T-helper 17 cell (primary cell): ENCODE measurements around the gene MEIS1. TPM values are rescaled to one million over a fixed set of nuclear protein-coding genes. Genes with fewer than 3 reads are reported as not detected.
"Not testable (repeated sequence)": the region's sequence is repeated elsewhere in the genome, so short reads cannot be mapped to it uniquely, and the experiment has no call there.

ENCODE experiments used
- ATAC-seq: fragments of 150-1000 bp; cut with Tn5 transposase; 2 replicates; pipeline ENCODE4 v1.10.0; 2021; ENCODE audit warnings: mild to moderate bottlenecking, moderate library complexity
- DNase-seq, 3 donors: peaks; one replicate each; pipeline versions ENCODE4 v3.0.0 to v3.0.0-alpha.2; 2020 to 2021
- H3K9me3 ChIP-seq: one replicate; pipeline ENCODE4 v1.7.0; 2013; ENCODE audit warnings: low read length, mild to moderate bottlenecking; ENCODE audit not compliant: control insufficient read depth, poor library complexity, severe bottlenecking
- H3K27ac Mint-ChIP-seq: one replicate; pipeline ENCODE4 v1.8.0; 2022; ENCODE audit warnings: mild to moderate bottlenecking, moderate library complexity, mixed read lengths
- H3K27me3 Mint-ChIP-seq: one replicate; pipeline ENCODE4 v1.8.0; 2022; ENCODE audit warnings: mixed read lengths
- H3K36me3 Mint-ChIP-seq: one replicate; pipeline ENCODE4 v1.8.0; 2022; ENCODE audit warnings: low read depth, mixed read lengths
- H3K4me1 Mint-ChIP-seq: one replicate; pipeline ENCODE4 v1.8.0; 2022; ENCODE audit warnings: mild to moderate bottlenecking, mixed read lengths
- H3K4me3 Mint-ChIP-seq: one replicate; pipeline ENCODE4 v1.8.0; 2022; ENCODE audit warnings: mild to moderate bottlenecking, moderate library complexity, mixed read lengths
- total RNA-seq, 4 donors: library from RNA in 2 of 4; stranded (reverse) in 2 of 4; gene quantifications; one replicate each; pipeline ENCODE4 v1.2.3 and lab custom pipeline; 2022 to 2026

Gene MEIS1
- total RNA-seq: 10 to 100 TPM in 1 of 2 donors, under 1 TPM in 1; 0.80 to 13.4 TPM
- 0 reads per million in 2 donors for total RNA-seq (lab: John Stamatoyannopoulos, UW)

GRCh38 chr2:66434679-66435548 is at the start of gene MEIS1:
TSS of gene MEIS1 (plus strand) at chr2:66435125. CDS start at chr2:66435857, 732 bp downstream.
- H3K36me3 Mint-ChIP-seq: peaks cover 5% of the 10 kb centered on the region
- H3K27me3 Mint-ChIP-seq: peaks cover 75% of the 10 kb centered on the region
- no peak for DNase-seq

GRCh38 chr2:66387016-66387753 is 47.7 kb upstream of the MEIS1 start:
- DNase-seq: no peak
- no peaks in the 10 kb centered on the region for H3K4me1 Mint-ChIP-seq
- H3K4me3 Mint-ChIP-seq: no peak overlapping the region
- no peak overlapping the region for H3K27ac Mint-ChIP-seq
- H3K9me3 ChIP-seq: no peaks in the 10 kb centered on the region
- no peak for ATAC-seq
- no peaks in the 10 kb centered on the region for H3K27me3 Mint-ChIP-seq
- H3K36me3 Mint-ChIP-seq: no peaks in the 10 kb centered on the region

More at GRCh38 chr2:66434679-66435548, at the start of gene MEIS1:
- no peak within 1 kb of the TSS for H3K27ac Mint-ChIP-seq
- no peaks in the 10 kb centered on the region for H3K9me3 ChIP-seq
- peak; percentile 25 for ATAC-seq
- peak within 1 kb of the TSS; percentile 85 for H3K4me3 Mint-ChIP-seq
- H3K4me1 Mint-ChIP-seq: peaks cover 18% of the 10 kb centered on the region

- no peaks in the 10 kb centered on the region for H3K9me3 ChIP-seq
- H3K4me3 Mint-ChIP-seq: no peak overlapping the region
- DNase-seq (no peak), ATAC-seq (no peak)
- H3K4me1 Mint-ChIP-seq: no peaks in the 10 kb centered on the region
- no peaks in the 10 kb centered on the region for H3K27me3 Mint-ChIP-seq
- H3K27ac Mint-ChIP-seq: no peak overlapping the region
- no peaks in the 10 kb centered on the region for H3K36me3 Mint-ChIP-seq
These were observed 45.2 kb upstream of the MEIS1 start for GRCh38 chr2:66389651-66390131.

DNA sequence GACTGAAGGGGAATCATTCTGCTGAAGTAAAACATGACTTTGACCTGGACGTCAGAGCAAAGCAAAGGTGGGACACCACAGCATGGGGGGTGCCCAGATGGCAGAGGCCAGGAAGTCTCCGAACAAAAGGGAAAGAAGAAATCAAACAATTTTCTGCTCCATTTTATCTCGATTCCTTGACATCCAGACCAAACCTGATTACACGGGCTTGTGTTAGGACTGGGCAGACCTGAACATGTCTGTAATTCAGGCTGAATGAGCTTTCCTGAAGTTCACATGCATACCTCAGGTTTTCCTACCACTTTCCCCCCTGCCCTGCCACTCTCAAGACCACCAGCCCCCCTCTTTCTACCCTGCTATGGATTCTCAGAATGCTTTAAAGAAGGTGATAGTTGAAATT is 44.8 kb upstream of the MEIS1 start:
- Mint-ChIP-seq H3K27me3 (no peaks in the 10 kb centered on the region), H3K4me1 (no peaks in the 10 kb centered on the region), H3K36me3 (no peaks in the 10 kb centered on the region), H3K4me3 (no peak overlapping the region), H3K27ac (no peak overlapping the region)
- ATAC-seq: no peak
- no peaks in the 10 kb centered on the region for H3K9me3 ChIP-seq
- DNase-seq: no peak

- Mint-ChIP-seq H3K27me3 (no peaks in the 10 kb centered on the region), H3K4me1 (no peaks in the 10 kb centered on the region), H3K27ac (no peak overlapping the region), H3K36me3 (no peaks in the 10 kb centered on the region), H3K4me3 (no peak overlapping the region)
- no peak for DNase-seq
- H3K9me3 ChIP-seq: no peaks in the 10 kb centered on the region
- no peak for ATAC-seq
These were observed 44.1 kb upstream of the MEIS1 start for GRCh38 chr2:66390811-66391210.

GRCh38 chr2:66391240-66391639 is 43.7 kb upstream of the MEIS1 start:
- not testable (repeated sequence) for DNase-seq, H3K4me1 Mint-ChIP-seq, H3K27ac Mint-ChIP-seq, ATAC-seq, H3K27me3 Mint-ChIP-seq, H3K9me3 ChIP-seq, H3K36me3 Mint-ChIP-seq, H3K4me3 Mint-ChIP-seq

DNA sequence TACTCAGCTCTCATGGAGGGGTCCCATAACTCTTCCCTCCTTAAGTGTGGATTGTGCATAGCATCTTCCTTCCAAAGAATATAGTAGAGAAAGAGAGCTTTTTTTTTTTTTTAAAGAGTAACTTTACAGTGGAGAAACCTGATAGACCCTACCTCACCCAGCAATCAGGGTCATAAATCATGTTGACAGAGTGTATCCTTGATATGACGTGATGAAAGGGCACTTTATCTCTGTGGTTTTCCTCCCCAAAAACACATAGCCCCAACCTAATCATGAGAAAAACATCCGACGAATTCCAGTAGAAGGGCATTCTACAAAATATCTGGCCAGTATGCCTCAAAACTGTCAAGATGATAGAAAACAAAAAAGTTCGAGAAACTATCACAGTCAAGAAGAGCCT is 29.5 kb upstream of the MEIS1 start:
- Mint-ChIP-seq H3K4me1 (no peaks in the 10 kb centered on the region), H3K36me3 (no peaks in the 10 kb centered on the region), H3K27me3 (no peaks in the 10 kb centered on the region), H3K4me3 (no peak overlapping the region), H3K27ac (no peak overlapping the region)
- DNase-seq (no peak), ATAC-seq (no peak)
- H3K9me3 ChIP-seq: no peaks in the 10 kb centered on the region

DNA sequence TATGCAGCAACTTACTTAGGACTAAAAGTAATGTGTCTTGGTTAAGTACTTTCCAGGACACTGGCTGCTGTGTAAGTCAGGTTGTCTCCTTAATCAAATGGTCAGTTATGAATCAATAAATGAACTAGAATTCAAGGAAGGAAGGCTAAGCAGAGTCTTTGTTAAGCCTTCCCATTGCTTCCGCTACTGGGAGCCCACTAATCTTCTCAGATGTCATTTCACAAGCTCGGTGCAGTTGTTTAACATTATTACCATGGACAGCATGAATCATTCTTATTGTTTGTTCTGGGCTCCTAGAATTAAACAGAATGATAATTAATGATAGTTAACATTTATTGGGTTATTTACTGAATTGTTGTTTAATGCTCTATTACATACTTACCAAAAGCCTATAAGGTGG is 26.0 kb upstream of the MEIS1 start:
- ATAC-seq: no peak
- no peaks in the 10 kb centered on the region for H3K9me3 ChIP-seq
- no peak overlapping the region for H3K27ac Mint-ChIP-seq
- no peak overlapping the region for H3K4me3 Mint-ChIP-seq
- no peaks in the 10 kb centered on the region for H3K4me1 Mint-ChIP-seq
- DNase-seq: no peak
- H3K27me3 Mint-ChIP-seq: no peaks in the 10 kb centered on the region
- no peaks in the 10 kb centered on the region for H3K36me3 Mint-ChIP-seq

GRCh38 chr2:66412874-66413273 is 22.1 kb upstream of the MEIS1 start:
- DNase-seq: no peak
- no peak for ATAC-seq
- H3K27ac Mint-ChIP-seq: no peak overlapping the region
- no peaks in the 10 kb centered on the region for H3K27me3 Mint-ChIP-seq
- no peaks in the 10 kb centered on the region for H3K4me1 Mint-ChIP-seq
- H3K9me3 ChIP-seq: no peaks in the 10 kb centered on the region
- no peak overlapping the region for H3K4me3 Mint-ChIP-seq
- H3K36me3 Mint-ChIP-seq: no peaks in the 10 kb centered on the region

- ATAC-seq (no peak), DNase-seq (no peak)
- Mint-ChIP-seq H3K27ac (no peak overlapping the region), H3K36me3 (no peaks in the 10 kb centered on the region), H3K4me3 (no peak overlapping the region), H3K4me1 (no peaks in the 10 kb centered on the region), H3K27me3 (no peaks in the 10 kb centered on the region)
- no peaks in the 10 kb centered on the region for H3K9me3 ChIP-seq
These were observed 20.0 kb upstream of the MEIS1 start for GRCh38 chr2:66414896-66415295.

DNA sequence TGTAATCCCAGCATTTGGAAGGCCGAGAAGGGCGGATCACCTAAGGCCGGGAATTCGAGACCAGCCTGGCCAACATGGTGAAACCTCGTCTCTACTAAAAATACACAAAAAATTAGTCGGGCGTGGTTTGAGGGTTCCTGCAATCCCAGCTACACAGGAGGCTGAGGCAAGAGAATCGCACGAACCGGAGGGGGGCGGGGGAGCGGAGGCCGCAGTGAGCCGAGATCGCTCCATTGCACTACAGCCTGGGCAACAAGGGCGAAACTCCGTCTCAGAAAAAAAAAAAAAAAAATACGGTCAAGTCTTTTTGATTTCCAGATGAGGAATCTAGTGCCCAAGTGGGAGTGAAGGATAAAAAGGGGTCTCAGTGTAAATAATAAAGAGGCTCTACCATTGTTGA is 16.5 kb upstream of the MEIS1 start:
- H3K4me1 Mint-ChIP-seq: no peaks in the 10 kb centered on the region
- no peaks in the 10 kb centered on the region for H3K36me3 Mint-ChIP-seq
- DNase-seq: no peak
- H3K27ac Mint-ChIP-seq: no peak overlapping the region
- peaks cover 4% of the 10 kb centered on the region for H3K27me3 Mint-ChIP-seq
- ATAC-seq: no peak
- H3K9me3 ChIP-seq: no peaks in the 10 kb centered on the region
- H3K4me3 Mint-ChIP-seq: no peak overlapping the region

DNA sequence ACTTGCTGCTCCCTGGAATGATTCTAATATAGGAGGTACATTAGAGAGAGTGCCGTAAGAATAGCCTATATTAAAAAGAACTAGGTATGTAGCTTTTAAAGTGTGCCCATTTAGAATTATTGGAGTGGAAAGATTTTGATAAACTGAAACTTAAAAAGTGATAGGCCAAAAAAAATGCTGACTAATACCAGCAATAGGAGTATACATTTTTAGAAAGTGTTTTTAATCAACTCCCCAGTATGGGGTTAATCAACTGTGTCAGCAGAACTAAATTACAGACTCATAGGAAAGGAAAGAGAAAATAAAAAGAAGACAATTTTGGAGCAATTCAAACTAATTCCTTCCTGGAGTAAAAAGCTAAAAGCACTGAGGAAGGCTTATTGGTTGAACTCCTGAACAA is 13.3 kb upstream of the MEIS1 start:
- Mint-ChIP-seq H3K4me3 (no peak overlapping the region), H3K27ac (no peak overlapping the region), H3K36me3 (peaks cover 3% of the 10 kb centered on the region), H3K4me1 (no peaks in the 10 kb centered on the region), H3K27me3 (peaks cover 22% of the 10 kb centered on the region)
- DNase-seq (no peak), ATAC-seq (no peak)
- H3K9me3 ChIP-seq: no peaks in the 10 kb centered on the region

DNA sequence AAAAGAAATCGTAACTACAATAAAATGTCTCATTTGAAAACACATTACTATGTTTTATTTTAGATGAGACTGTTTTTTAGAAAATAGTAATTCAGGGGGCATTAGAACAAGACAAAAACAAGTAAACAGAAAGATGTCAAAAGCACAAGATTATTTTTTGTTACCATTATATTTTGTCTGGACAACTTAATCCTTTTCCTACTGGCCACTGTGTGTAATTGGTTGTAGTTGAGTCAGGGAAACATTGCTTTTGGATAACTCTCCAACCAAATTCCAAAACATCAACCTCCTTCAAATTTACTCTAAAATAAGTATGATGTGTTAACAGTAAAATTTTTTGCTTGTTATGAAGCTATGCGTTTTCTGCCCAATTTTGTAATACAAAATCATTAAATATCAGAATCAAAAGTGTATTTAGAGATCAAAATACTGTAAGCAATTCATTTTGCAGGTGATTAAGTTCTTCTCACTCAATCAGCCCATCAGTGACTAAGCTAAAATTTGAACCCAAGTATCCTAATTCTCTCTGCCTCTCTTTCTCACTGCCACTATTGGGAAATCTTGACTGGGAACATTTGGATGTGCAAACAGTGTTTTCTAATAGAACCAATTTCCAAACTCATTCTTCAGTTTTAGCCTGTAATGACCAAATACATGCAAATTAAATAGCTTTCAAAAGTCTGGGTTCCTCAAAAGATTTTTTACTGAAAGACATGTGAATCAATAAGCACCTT is 11.4 kb upstream of the MEIS1 start:
- no peak overlapping the region for H3K4me3 Mint-ChIP-seq
- no peaks in the 10 kb centered on the region for H3K9me3 ChIP-seq
- no peak for DNase-seq
- H3K27me3 Mint-ChIP-seq: peaks cover 22% of the 10 kb centered on the region
- H3K27ac Mint-ChIP-seq: no peak overlapping the region
- peaks cover 3% of the 10 kb centered on the region for H3K36me3 Mint-ChIP-seq
- ATAC-seq: no peak
- H3K4me1 Mint-ChIP-seq: no peaks in the 10 kb centered on the region
